ENCODE results near the gene B3GNT8. TPM values are rescaled to one million over a fixed set of nuclear protein-coding genes. Genes with fewer than 3 reads are reported as not detected.

Gene B3GNT8
- polyA plus RNA-seq, 1 of the 3 experiments (the other 2 are of a cell fraction) = not detected

- H3K27ac ChIP-seq (ENCODE audit: low read depth in 2 of 2, low read length in 1 of 2) = peak overlapping the region; percentile 86 to 90; a peak in 2 of 4 replicates
- peak overlapping the region; percentile 95 for H3K9ac ChIP-seq
- no peaks in the 10 kb centered on the region for H3F3A ChIP-seq (replicated peaks; ENCODE audit: insufficient read depth)
- no peaks in the 10 kb centered on the region for H3K36me3 ChIP-seq (replicated peaks in 1 of 2; ENCODE audit: control insufficient read depth in 1 of 2, insufficient read depth in 2 of 2, low read length in 1 of 2)
- peaks cover 48% of the 10 kb centered on the region for H3K79me2 ChIP-seq (ENCODE audit: insufficient read depth)
- H3K4me3 ChIP-seq (ENCODE audit: low read depth in 2 of 2, low read length in 1 of 2) = peak overlapping the region; percentile 79 to 91
- POLR2A ChIA-PET = no interaction called here
- H2AFZ ChIP-seq (ENCODE audit: low read depth) = peak overlapping the region; percentile 64
- no peak for TF ChIP-seq FOXM1 (IDR thresholded peaks at IDR 0.05; ENCODE audit: low read depth)
- TF ChIP-seq TAF1 (IDR thresholded peaks at IDR 0.05; ENCODE audit: borderline replicate concordance, low read depth, low read length) = no peak
- no peak for TF ChIP-seq GABPA (IDR thresholded peaks at IDR 0.05; ENCODE audit: low read depth)
- TF ChIP-seq CHD2 (IDR thresholded peaks at IDR 0.05; ENCODE audit: low read length, partially characterized antibody) = no peak
- no peak for TF ChIP-seq ELF1 (IDR thresholded peaks at IDR 0.05)
- H3K27me3 ChIP-seq (ENCODE audit: insufficient read depth) = no peaks in the 10 kb centered on the region
- CTCF ChIA-PET = interaction anchor here (0.7 kb wide), 1 partner anchor 15 kb away, joined by 3 read pairs; no protein-coding TSS in a partner anchor
- no peaks in the 10 kb centered on the region for H4K20me1 ChIP-seq (ENCODE audit: insufficient read depth)
- peaks cover 5 to 14% of the 10 kb centered on the region in 2 experiments; a peak in 2 of 4 replicates for H3K4me1 ChIP-seq (ENCODE audit: control insufficient read depth in 1 of 2, insufficient read depth in 2 of 2, low read depth in 1 of 2, low read length in 1 of 2)
- 4% methylated on average over 5 of the region's 5 CpGs for WGBS (ENCODE audit: low lambda C conversion rate)
- H3K9me2 ChIP-seq = no peaks in the 10 kb centered on the region
- DNase-seq = no peak
- no peaks in the 10 kb centered on the region for H3K9me3 ChIP-seq
- H3K4me2 ChIP-seq = peak overlapping the region; percentile 99
Observed at GRCh38 chr19:41398050-41398418, 29.1 kb downstream of the B3GNT8 start.

- peak; percentile 97 for DNase-seq
- H3K9me3 ChIP-seq = no peaks in the 10 kb centered on the region
- WGBS (ENCODE audit: low lambda C conversion rate) = under 1% methylated on average over 25 of the region's 50 CpGs
- ChIA-PET CTCF (no interaction called here), POLR2A (no interaction called here)
- H3K79me2 ChIP-seq (ENCODE audit: insufficient read depth) = peaks cover 48% of the 10 kb centered on the region
- H3K4me1 ChIP-seq (ENCODE audit: control insufficient read depth in 1 of 2, insufficient read depth in 2 of 2, low read depth in 1 of 2, low read length in 1 of 2) = peaks cover 5 to 14% of the 10 kb centered on the region in 2 experiments; a peak in 2 of 4 replicates
- H3K27me3 ChIP-seq (ENCODE audit: insufficient read depth) = no peaks in the 10 kb centered on the region
- H3K9ac ChIP-seq = peak within 1 kb of the TSS; percentile 95
- no peaks in the 10 kb centered on the region for H4K20me1 ChIP-seq (ENCODE audit: insufficient read depth)
- H3K36me3 ChIP-seq (replicated peaks in 1 of 2; ENCODE audit: control insufficient read depth in 1 of 2, insufficient read depth in 2 of 2, low read length in 1 of 2) = no peaks in the 10 kb centered on the region
- peak within 1 kb of the TSS; percentile 79 to 93 for H3K4me3 ChIP-seq (ENCODE audit: low read depth in 2 of 2, low read length in 1 of 2)
- no peaks in the 10 kb centered on the region for H3K9me2 ChIP-seq
- peak within 1 kb of the TSS; percentile 99 for H3K4me2 ChIP-seq
- peak within 1 kb of the TSS; percentile 93 for H2AFZ ChIP-seq (ENCODE audit: low read depth)
- peak within 1 kb of the TSS; percentile 86 to 90 for H3K27ac ChIP-seq (ENCODE audit: low read depth in 2 of 2, low read length in 1 of 2)
- H3F3A ChIP-seq (replicated peaks; ENCODE audit: insufficient read depth) = no peaks in the 10 kb centered on the region
- TF ChIP-seq GABPA (IDR thresholded peaks at IDR 0.05; ENCODE audit: low read depth) (peak; percentile 61), EP300 (IDR thresholded peaks at IDR 0.05; ENCODE audit: borderline replicate concordance in 1 of 2, low read depth in 1 of 2, low read length in 1 of 2) (no peak), RFX5 (IDR thresholded peaks at IDR 0.05; ENCODE audit: low read length) (no peak), GATA2 (CRISPR knock-in tag; IDR thresholded peaks at IDR 0.05) (0 out of 2 replicates have a peak, but pooled peaks have one; percentile 18), TCF12 (IDR thresholded peaks at IDR 0.05) (no peak), EZH2phosphoT487 (IDR thresholded peaks at IDR 0.05; ENCODE audit: borderline replicate concordance, low read depth) (no peak), RXRA (IDR thresholded peaks at IDR 0.05; ENCODE audit: borderline replicate concordance, low read depth) (no peak), CHD2 (IDR thresholded peaks at IDR 0.05; ENCODE audit: low read length, partially characterized antibody) (no peak), REST (IDR thresholded peaks at IDR 0.05; ENCODE audit: low read depth, low read length) (no peak), FOXM1 (IDR thresholded peaks at IDR 0.05; ENCODE audit: low read depth) (no peak), USF2 (IDR thresholded peaks at IDR 0.05; ENCODE audit: borderline replicate concordance, low read depth, low read length) (peak; percentile 46; the same call in 1 of the 2 replicates), IRF3 (IDR thresholded peaks at IDR 0.05; ENCODE audit: low read depth, low read length) (no peak), FOSL2 (IDR thresholded peaks at IDR 0.05; ENCODE audit: borderline replicate concordance, low read depth) (no peak), JUND (IDR thresholded peaks at IDR 0.05) (no peak), PBX3 (IDR thresholded peaks at IDR 0.05) (no peak), MEF2A (IDR thresholded peaks at IDR 0.05; ENCODE audit: borderline replicate concordance, low read depth) (no peak), SMC3 (IDR thresholded peaks at IDR 0.05; ENCODE audit: low read depth, low read length) (no peak)
Observed at GRCh38 chr19:41397086-41398049, 29.8 kb downstream of the B3GNT8 start, which contains the start of the genes BCKDHA and EXOSC5. TSS of gene BCKDHA (plus strand) at chr19:41397818. CDS start at chr19:41397828, 10 bp downstream. TSS of gene EXOSC5 (minus strand) at chr19:41397359. CDS start at chr19:41397328, 31 bp downstream.
